Mammary epithelial cell (primary cell): ENCODE measurements around the gene TBXAS1.

Experiments used
- EZH2 ChIP-seq: IDR thresholded peaks from 2 replicates; pipeline ENCODE4 v1.6.1; 2012; ENCODE audit warnings: low read length, inconsistent platforms, borderline replicate concordance
- TF ChIP-seq, protein P1 (sequence below), 2 donors: IDR thresholded peaks in 1 of 2; conservative IDR thresholded peaks in 1 of 2; 2 replicates each; pipeline ENCODE4 v1.5.1; 2011 to 2012; ENCODE audit warnings: inconsistent platforms in 2 of 2, low read length in 2 of 2, mild to moderate bottlenecking in 2 of 2, control low read depth in 1 of 2, low read depth in 1 of 2; ENCODE audit not compliant: insufficient read depth in 1 of 2; ENCODE audit errors: extremely low read depth in 1 of 2

DNA sequence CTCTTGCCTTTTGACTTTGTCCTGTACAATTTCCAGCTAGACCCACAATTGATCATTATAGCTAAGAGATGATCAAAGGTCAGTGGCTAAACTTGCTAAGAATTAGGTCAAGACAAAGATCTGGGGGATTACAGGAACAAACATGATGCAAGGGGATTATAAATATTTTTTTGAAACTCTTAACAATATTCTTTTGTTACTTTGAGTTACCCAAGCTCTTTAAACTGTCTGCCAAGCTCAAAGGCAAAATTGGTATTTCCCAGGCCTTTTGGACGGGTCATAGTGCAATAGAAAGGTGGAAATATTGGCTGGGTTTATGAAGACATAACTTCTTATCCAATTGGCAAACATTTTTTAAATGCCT, 23.4 kb downstream of the TBXAS1 start:
- TF ChIP-seq, protein P1, sequence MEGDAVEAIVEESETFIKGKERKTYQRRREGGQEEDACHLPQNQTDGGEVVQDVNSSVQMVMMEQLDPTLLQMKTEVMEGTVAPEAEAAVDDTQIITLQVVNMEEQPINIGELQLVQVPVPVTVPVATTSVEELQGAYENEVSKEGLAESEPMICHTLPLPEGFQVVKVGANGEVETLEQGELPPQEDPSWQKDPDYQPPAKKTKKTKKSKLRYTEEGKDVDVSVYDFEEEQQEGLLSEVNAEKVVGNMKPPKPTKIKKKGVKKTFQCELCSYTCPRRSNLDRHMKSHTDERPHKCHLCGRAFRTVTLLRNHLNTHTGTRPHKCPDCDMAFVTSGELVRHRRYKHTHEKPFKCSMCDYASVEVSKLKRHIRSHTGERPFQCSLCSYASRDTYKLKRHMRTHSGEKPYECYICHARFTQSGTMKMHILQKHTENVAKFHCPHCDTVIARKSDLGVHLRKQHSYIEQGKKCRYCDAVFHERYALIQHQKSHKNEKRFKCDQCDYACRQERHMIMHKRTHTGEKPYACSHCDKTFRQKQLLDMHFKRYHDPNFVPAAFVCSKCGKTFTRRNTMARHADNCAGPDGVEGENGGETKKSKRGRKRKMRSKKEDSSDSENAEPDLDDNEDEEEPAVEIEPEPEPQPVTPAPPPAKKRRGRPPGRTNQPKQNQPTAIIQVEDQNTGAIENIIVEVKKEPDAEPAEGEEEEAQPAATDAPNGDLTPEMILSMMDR (conservative IDR thresholded peaks at IDR 0.05 in 1 of 2, IDR thresholded peaks at IDR 0.05 in 1 of 2; ENCODE audit: extremely low read depth in 1 of 2, insufficient read depth in 1 of 2, low read depth in 1 of 2, low read length in 2 of 2), result no peak
- TF ChIP-seq EZH2, result no peak
